ENCODE measurements around the gene SLC16A5. TPM values are rescaled to one million over a fixed set of nuclear protein-coding genes. Genes with fewer than 3 reads are reported as not detected.

The SLC16A5 gene
- total RNA-seq, 2 experiments from 2014 or later, result 9.2 to 11.0 TPM

DNA sequence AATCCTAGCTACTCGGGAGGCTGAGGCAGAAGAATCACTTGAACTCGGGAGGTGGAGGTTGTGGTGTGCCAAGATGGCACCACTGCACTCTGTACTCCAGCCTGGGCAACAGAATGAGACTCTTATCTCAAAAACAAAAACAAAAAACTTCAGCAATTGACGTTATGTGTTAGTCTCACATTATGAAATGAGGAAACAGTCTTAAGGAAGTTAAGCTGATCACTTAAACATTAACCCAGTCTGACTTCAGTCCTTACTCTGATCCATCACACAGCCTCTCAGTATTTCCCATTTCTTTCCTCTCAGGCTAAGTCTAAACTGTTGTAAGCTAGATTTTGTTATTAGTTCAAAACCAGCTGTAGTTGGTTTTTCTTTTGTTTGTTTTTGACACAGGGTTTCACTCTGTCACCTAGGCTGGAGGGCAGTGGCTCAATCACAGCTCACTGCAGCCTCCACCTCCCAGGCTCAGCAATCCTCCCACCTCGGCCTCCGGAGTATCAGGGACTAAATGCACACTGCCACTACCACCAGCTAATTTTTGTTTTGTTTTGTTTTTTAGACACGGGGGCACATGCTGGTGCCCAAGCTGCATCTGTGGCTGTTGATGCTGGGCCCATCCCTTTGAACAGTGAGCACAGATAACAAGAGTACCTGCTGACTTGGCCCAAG lies 60.3 kb downstream of the SLC16A5 start:
- Histone ChIP-seq H3K4me3 (ENCODE audit: low read length) (no peak overlapping the region), H3K27ac (ENCODE audit: low read depth in 1 of 2, low read length in 2 of 2) (no peak overlapping the region), H3K4me1 (ENCODE audit: insufficient read depth, low read length) (peaks cover 16% of the 10 kb centered on the region), H3K9me3 (ENCODE audit: control insufficient read depth in 1 of 2, insufficient read depth in 1 of 2, low read length in 2 of 2) (no peaks in the 10 kb centered on the region), H3K36me3 (ENCODE audit: insufficient read depth, low read length) (peaks cover 45% of the 10 kb centered on the region), H3K27me3 (ENCODE audit: control insufficient read depth in 1 of 2, insufficient read depth in 2 of 2, low read length in 2 of 2) (no peaks in the 10 kb centered on the region)
- intact Hi-C loops (cut with DNase I, micrococcal nuclease), result no loop called here
- POLR2A ChIA-PET, result no interaction called here
- CTCF ChIA-PET, result interaction anchor here (2.1 kb wide), 1 partner anchor 34 kb away, joined by 6 read pairs; no protein-coding TSS in a partner anchor
- no peaks in the 10 kb centered on the region for H3K9me3 Mint-ChIP-seq
- no peak overlapping the region for H3K4me3 Mint-ChIP-seq
- peaks cover 63% of the 10 kb centered on the region for H3K36me3 Mint-ChIP-seq (ENCODE audit: low read depth)
- H3K27me3 Mint-ChIP-seq, result no peaks in the 10 kb centered on the region
- H3K4me1 Mint-ChIP-seq (ENCODE audit: low read depth), result peaks cover 23% of the 10 kb centered on the region
- ATAC-seq (ENCODE audit: poor library complexity) (no peak), DNase-seq (peak in 1 of 14 experiments; percentile 15)
- TF ChIP-seq, protein P1, sequence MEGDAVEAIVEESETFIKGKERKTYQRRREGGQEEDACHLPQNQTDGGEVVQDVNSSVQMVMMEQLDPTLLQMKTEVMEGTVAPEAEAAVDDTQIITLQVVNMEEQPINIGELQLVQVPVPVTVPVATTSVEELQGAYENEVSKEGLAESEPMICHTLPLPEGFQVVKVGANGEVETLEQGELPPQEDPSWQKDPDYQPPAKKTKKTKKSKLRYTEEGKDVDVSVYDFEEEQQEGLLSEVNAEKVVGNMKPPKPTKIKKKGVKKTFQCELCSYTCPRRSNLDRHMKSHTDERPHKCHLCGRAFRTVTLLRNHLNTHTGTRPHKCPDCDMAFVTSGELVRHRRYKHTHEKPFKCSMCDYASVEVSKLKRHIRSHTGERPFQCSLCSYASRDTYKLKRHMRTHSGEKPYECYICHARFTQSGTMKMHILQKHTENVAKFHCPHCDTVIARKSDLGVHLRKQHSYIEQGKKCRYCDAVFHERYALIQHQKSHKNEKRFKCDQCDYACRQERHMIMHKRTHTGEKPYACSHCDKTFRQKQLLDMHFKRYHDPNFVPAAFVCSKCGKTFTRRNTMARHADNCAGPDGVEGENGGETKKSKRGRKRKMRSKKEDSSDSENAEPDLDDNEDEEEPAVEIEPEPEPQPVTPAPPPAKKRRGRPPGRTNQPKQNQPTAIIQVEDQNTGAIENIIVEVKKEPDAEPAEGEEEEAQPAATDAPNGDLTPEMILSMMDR (IDR thresholded peaks at IDR 0.05), result no peak
- H3K27ac Mint-ChIP-seq, result peak overlapping the region; percentile 13

GRCh38 chr17:75151930-75152329 lies 64.2 kb downstream of the SLC16A5 start:
- CTCF ChIA-PET, result interaction anchor here (0.8 to 1.8 kb wide), 2 partner anchors 20 to 38 kb away, joined by 4 to 5 read pairs; no protein-coding TSS in a partner anchor
- TF ChIP-seq, protein P1 (IDR thresholded peaks at IDR 0.05), result no peak
- Histone ChIP-seq H3K36me3 (ENCODE audit: insufficient read depth, low read length) (peaks cover 13% of the 10 kb centered on the region), H3K27ac (ENCODE audit: low read depth in 1 of 2, low read length in 2 of 2) (no peak overlapping the region), H3K4me3 (ENCODE audit: low read length) (no peak overlapping the region), H3K4me1 (ENCODE audit: insufficient read depth, low read length) (peaks cover 32% of the 10 kb centered on the region), H3K9me3 (ENCODE audit: control insufficient read depth in 1 of 2, insufficient read depth in 1 of 2, low read length in 2 of 2) (no peaks in the 10 kb centered on the region), H3K27me3 (ENCODE audit: control insufficient read depth in 1 of 2, insufficient read depth in 2 of 2, low read length in 2 of 2) (no peaks in the 10 kb centered on the region)
- intact Hi-C loops (cut with DNase I, micrococcal nuclease), result no loop called here
- peaks cover 46% of the 10 kb centered on the region for H3K36me3 Mint-ChIP-seq (ENCODE audit: low read depth)
- no peaks in the 10 kb centered on the region for H3K27me3 Mint-ChIP-seq
- DNase-seq (peak in 2 of 14 experiments; percentile 39 to 44), ATAC-seq (ENCODE audit: poor library complexity) (no peak)
- H3K4me3 Mint-ChIP-seq, result peak overlapping the region; percentile 97
- peak overlapping the region; percentile 52 for H3K27ac Mint-ChIP-seq
- POLR2A ChIA-PET, result no interaction called here
- H3K9me3 Mint-ChIP-seq, result no peaks in the 10 kb centered on the region
- peaks cover 37% of the 10 kb centered on the region for H3K4me1 Mint-ChIP-seq (ENCODE audit: low read depth)

- ChIA-PET POLR2A (no interaction called here), CTCF (no interaction called here)
- DNase-seq (no peak), ATAC-seq (ENCODE audit: poor library complexity) (no peak)
- intact Hi-C loops (cut with DNase I, micrococcal nuclease), result no loop called here
- Histone ChIP-seq H3K27ac (ENCODE audit: low read depth in 1 of 2, low read length in 2 of 2) (no peak overlapping the region), H3K27me3 (ENCODE audit: control insufficient read depth in 1 of 2, insufficient read depth in 2 of 2, low read length in 2 of 2) (no peaks in the 10 kb centered on the region), H3K4me1 (ENCODE audit: insufficient read depth, low read length) (peaks cover 32% of the 10 kb centered on the region), H3K9me3 (ENCODE audit: control insufficient read depth in 1 of 2, insufficient read depth in 1 of 2, low read length in 2 of 2) (no peaks in the 10 kb centered on the region), H3K4me3 (ENCODE audit: low read length) (peak overlapping the region; percentile 96), H3K36me3 (ENCODE audit: insufficient read depth, low read length) (peaks cover 7% of the 10 kb centered on the region)
- H3K36me3 Mint-ChIP-seq (ENCODE audit: low read depth), result peaks cover 40% of the 10 kb centered on the region
- H3K27me3 Mint-ChIP-seq, result no peaks in the 10 kb centered on the region
- peak overlapping the region; percentile 97 for H3K4me3 Mint-ChIP-seq
- peak overlapping the region; percentile 79 for H3K27ac Mint-ChIP-seq
- TF ChIP-seq, protein P1 (IDR thresholded peaks at IDR 0.05), result no peak
- peaks cover 37% of the 10 kb centered on the region for H3K4me1 Mint-ChIP-seq (ENCODE audit: low read depth)
- no peaks in the 10 kb centered on the region for H3K9me3 Mint-ChIP-seq
Measured at GRCh38 chr17:75152523-75152921, 64.8 kb downstream of the SLC16A5 start.

All from CD4-positive, alpha-beta T cell (primary cell).